Naive thymus-derived CD4-positive, alpha-beta T cell (primary cell): ENCODE results near the gene DQX1. TPM values are rescaled to one million over a fixed set of nuclear protein-coding genes. Genes with fewer than 3 reads are reported as not detected.

ENCODE experiments used
- ATAC-seq: fragments of 150-1000 bp; cut with Tn5 transposase; 2 replicates; pipeline ENCODE4 v1.10.0; 2021; ENCODE audit warnings: mild to moderate bottlenecking, moderate library complexity
- CTCF ChIA-PET: fragments of 350-600 bp; sonication (Branson Sonifier 250); formaldehyde crosslinking; loops from one replicate; lab custom pipeline; 2021; ENCODE audit warnings: antibody characterized with exemption; lab: Charles Lee
- POLR2A ChIA-PET: fragments of 350-600 bp; sonication (Branson Sonifier 250); formaldehyde crosslinking; loops from one replicate; lab custom pipeline; 2021; ENCODE audit warnings: antibody characterized with exemption, inconsistent platforms; lab: Charles Lee
- DNase-seq, 9 donors: peaks; one replicate each; pipeline versions ENCODE4 v3.0.0 to v3.0.0-alpha.2; 2020 to 2022; ENCODE audit warnings: mixed read lengths in 1 of 9
- H3K27ac ChIP-seq: one replicate; pipeline ENCODE4 v1.7.0; 2013; ENCODE audit warnings: mild to moderate bottlenecking, low read depth, low read length, moderate library complexity
- H3K27me3 ChIP-seq, 2 donors: one replicate each; pipeline ENCODE4 v1.7.0; 2013; ENCODE audit warnings: low read length in 2 of 2, mild to moderate bottlenecking in 2 of 2, moderate library complexity in 2 of 2; ENCODE audit not compliant: control insufficient read depth in 2 of 2, insufficient read depth in 2 of 2
- H3K36me3 ChIP-seq, 3 experiments: 1 replicate in 2 of 3; 2 replicates in 1 of 3; pipeline ENCODE4 v1.7.0; 2013; ENCODE audit warnings: low read length in 3 of 3, mild to moderate bottlenecking in 3 of 3, moderate library complexity in 1 of 3; ENCODE audit not compliant: insufficient read depth in 3 of 3, control insufficient read depth in 2 of 3
- H3K4me1 ChIP-seq, 2 donors: one replicate each; pipeline ENCODE4 v1.7.0; 2013; ENCODE audit warnings: low read length in 2 of 2, mild to moderate bottlenecking in 2 of 2, moderate library complexity in 1 of 2; ENCODE audit not compliant: control insufficient read depth in 2 of 2, insufficient read depth in 2 of 2
- H3K4me3 ChIP-seq: 2 replicates; pipeline ENCODE4 v1.7.0; 2013; ENCODE audit warnings: mild to moderate bottlenecking, low read length
- H3K9me3 ChIP-seq, 3 experiments: 1 replicate in 2 of 3; 2 replicates in 1 of 3; pipeline ENCODE4 v1.7.0; 2013; ENCODE audit warnings: low read length in 3 of 3; ENCODE audit not compliant: control insufficient read depth in 2 of 3
- H3K27ac Mint-ChIP-seq, 9 donors: one replicate each; pipeline ENCODE4 v1.8.0; 2020 to 2022; ENCODE audit warnings: mixed read lengths in 9 of 9, mild to moderate bottlenecking in 8 of 9, moderate library complexity in 5 of 9, inconsistent platforms in 2 of 9
- H3K27me3 Mint-ChIP-seq, 5 donors: one replicate each; pipeline ENCODE4 v1.8.0; 2021 to 2022; ENCODE audit warnings: mixed read lengths in 5 of 5, mild to moderate bottlenecking in 1 of 5
- H3K36me3 Mint-ChIP-seq, 5 donors: one replicate each; pipeline ENCODE4 v1.8.0; 2020 to 2022; ENCODE audit warnings: mixed read lengths in 5 of 5, mild to moderate bottlenecking in 3 of 5, inconsistent platforms in 1 of 5
- H3K4me1 Mint-ChIP-seq, 7 donors: one replicate each; pipeline ENCODE4 v1.8.0; 2020 to 2022; ENCODE audit warnings: mixed read lengths in 7 of 7, mild to moderate bottlenecking in 3 of 7, inconsistent platforms in 1 of 7
- H3K4me3 Mint-ChIP-seq, 10 donors: one replicate each; pipeline ENCODE4 v1.8.0; 2020 to 2022; ENCODE audit warnings: mild to moderate bottlenecking in 10 of 10, mixed read lengths in 10 of 10, moderate library complexity in 6 of 10, inconsistent platforms in 2 of 10
- H3K9me3 Mint-ChIP-seq, 11 donors: one replicate each; pipeline ENCODE4 v1.8.0; 2020 to 2022; ENCODE audit warnings: mixed read lengths in 11 of 11, mild to moderate bottlenecking in 4 of 11, inconsistent platforms in 1 of 11, moderate library complexity in 1 of 11
- intact Hi-C, 2 donors: fragments of 100-400 bp; cut with micrococcal nuclease; formaldehyde crosslinking; loops; one replicate each; pipeline ENCODE4 v1.15.1; 2023
- polyA plus RNA-seq, 2 donors: library from polyadenylated mRNA; unstranded; fragments of 300-500 nt; fragmentation: Illumina TruSeq; gene quantifications; one replicate each; pipeline ENCODE4 v1.2.3, GENCODE V29; 2021
- total RNA-seq, 6 experiments: library from RNA in 5 of 6; stranded (reverse) in 5 of 6; gene quantifications; 1 replicate in 5 of 6; 2 replicates in 1 of 6; pipeline ENCODE4 v1.2.3 and lab custom pipeline; 2021 to 2026

DQX1 gene
- total and polyA plus RNA-seq, 7 experiments from 2014 or later, result 0.13 to 0.95 (median 0.59) TPM; not detected in 2

GRCh38 chr2:74551942-74552913, 26.2 kb upstream of the DQX1 start:
- Histone ChIP-seq H3K4me3 (no peak overlapping the region), H3K27ac (no peak overlapping the region), H3K9me3 (no peaks in the 10 kb centered on the region), H3K27me3 (peaks cover 6 to 19% of the 10 kb centered on the region in 2 donors), H3K36me3 (peaks cover 0 to 3% (median 0%) of the 10 kb centered on the region in 3 experiments), H3K4me1 (peaks cover 7 to 23% of the 10 kb centered on the region in 2 donors)
- ATAC-seq (no peak), DNase-seq (no peak)
- Mint-ChIP-seq H3K36me3 (peaks cover 0 to 6% (median 0%) of the 10 kb centered on the region in 5 donors), H3K4me3 (peak overlapping the region; percentile 31 to 89 (median 66)), H3K27me3 (peaks cover 35 to 40% (median 38%) of the 10 kb centered on the region in 5 donors), H3K4me1 (peaks cover 14 to 33% (median 25%) of the 10 kb centered on the region in 7 donors), H3K9me3 (no peaks in the 10 kb centered on the region), H3K27ac (peak overlapping the region; percentile 13 to 89 (median 51))
- intact Hi-C loops, result loop anchor here (5.0 to 10.0 kb wide), 2 partner anchors 100 to 1167 kb away; partner anchors contain the start of genes ALMS1 (in 1 of the 2) and SEMA4F (in 1 of the 2)
- ChIA-PET CTCF (interaction anchor here (0.7 to 1.4 kb wide), 3 partner anchors 11 to 70 kb away, joined by 3 read pairs; partner anchors contain the start of genes AUP1, CCDC142, HTRA2 and TTC31), POLR2A (interaction anchor here (0.9 kb wide), 1 partner anchor 25 kb away, joined by 3 read pairs; no protein-coding TSS in a partner anchor)

GRCh38 chr2:74551530-74551929, 25.5 kb upstream of the DQX1 start:
- no peak overlapping the region for H3K27ac ChIP-seq
- Mint-ChIP-seq H3K27me3 (peaks cover 36 to 43% (median 40%) of the 10 kb centered on the region in 5 donors), H3K4me3 (no peak overlapping the region), H3K9me3 (no peaks in the 10 kb centered on the region), H3K27ac (no peak overlapping the region), H3K36me3 (peaks cover 0 to 6% (median 0%) of the 10 kb centered on the region in 5 donors), H3K4me1 (peaks cover 14 to 32% (median 25%) of the 10 kb centered on the region in 7 donors)
- peaks cover 6 to 19% of the 10 kb centered on the region in 2 donors for H3K27me3 ChIP-seq
- H3K36me3 ChIP-seq, result peaks cover 0 to 3% (median 0%) of the 10 kb centered on the region in 3 experiments
- POLR2A ChIA-PET, result no interaction called here
- CTCF ChIA-PET, result interaction anchor here (0.7 to 1.4 kb wide), 3 partner anchors 11 to 69 kb away, joined by 3 read pairs; partner anchors contain the start of genes AUP1, CCDC142, HTRA2 and TTC31
- no peak overlapping the region for H3K4me3 ChIP-seq
- no peaks in the 10 kb centered on the region for H3K9me3 ChIP-seq
- ATAC-seq (no peak), DNase-seq (no peak)
- peaks cover 7 to 23% of the 10 kb centered on the region in 2 donors for H3K4me1 ChIP-seq
- intact Hi-C loops, result loop anchor here (5.0 to 10.0 kb wide), 2 partner anchors 101 to 1167 kb away; partner anchors contain the start of genes ALMS1 (in 1 of the 2) and SEMA4F (in 1 of the 2)

GRCh38 chr2:74550231-74550630, 24.2 kb upstream of the DQX1 start:
- peak overlapping the region in 8 of 10 donors; percentile 1 to 80 (median 56) for H3K4me3 Mint-ChIP-seq
- intact Hi-C loops, result loop anchor here (5.0 to 10.0 kb wide), 2 partner anchors 102 to 1165 kb away; partner anchors contain the start of genes ALMS1 (in 1 of the 2) and SEMA4F (in 1 of the 2)
- peaks cover 0 to 6% (median 0%) of the 10 kb centered on the region in 5 donors for H3K36me3 Mint-ChIP-seq
- H3K27ac Mint-ChIP-seq, result peak overlapping the region in 1 of 9 donors; percentile 3
- Histone ChIP-seq H3K4me1 (peaks cover 3 to 16% of the 10 kb centered on the region in 2 donors), H3K36me3 (peaks cover 0 to 3% (median 0%) of the 10 kb centered on the region in 3 experiments), H3K9me3 (no peaks in the 10 kb centered on the region), H3K27ac (no peak overlapping the region), H3K27me3 (peaks cover 6 to 19% of the 10 kb centered on the region in 2 donors), H3K4me3 (no peak overlapping the region)
- no peak for ATAC-seq
- CTCF ChIA-PET, result no interaction called here
- H3K27me3 Mint-ChIP-seq, result peaks cover 43 to 54% (median 50%) of the 10 kb centered on the region in 5 donors
- no peak for DNase-seq
- POLR2A ChIA-PET, result interaction anchor here (1.0 kb wide), 1 partner anchor 25 kb away, joined by 3 read pairs; no protein-coding TSS in a partner anchor
- no peaks in the 10 kb centered on the region for H3K9me3 Mint-ChIP-seq
- peaks cover 13 to 22% (median 16%) of the 10 kb centered on the region in 7 donors for H3K4me1 Mint-ChIP-seq

- DNase-seq (peak in 1 of 9 donors; percentile 68), ATAC-seq (peak; percentile 56)
- Mint-ChIP-seq H3K27me3 (peaks cover 43 to 60% (median 54%) of the 10 kb centered on the region in 5 donors), H3K4me3 (peak overlapping the region; percentile 28 to 84 (median 59)), H3K4me1 (peaks cover 12 to 25% (median 14%) of the 10 kb centered on the region in 7 donors), H3K27ac (peak overlapping the region in 1 of 9 donors; percentile 85), H3K9me3 (no peaks in the 10 kb centered on the region), H3K36me3 (peaks cover 0 to 6% (median 0%) of the 10 kb centered on the region in 5 donors)
- intact Hi-C loops, result no loop called here
- Histone ChIP-seq H3K4me1 (peaks cover 3 to 15% of the 10 kb centered on the region in 2 donors), H3K36me3 (no peaks in the 10 kb centered on the region), H3K9me3 (no peaks in the 10 kb centered on the region), H3K4me3 (peak overlapping the region; percentile 39), H3K27ac (no peak overlapping the region), H3K27me3 (peaks cover 6 to 19% of the 10 kb centered on the region in 2 donors)
- ChIA-PET CTCF (no interaction called here), POLR2A (no interaction called here)
These were observed 23.1 kb upstream of the DQX1 start for GRCh38 chr2:74548900-74549826.

GRCh38 chr2:74548285-74548899, 22.4 kb upstream of the DQX1 start:
- peak overlapping the region in 1 of 9 donors; percentile 60 for H3K27ac Mint-ChIP-seq
- peaks cover 43 to 62% (median 56%) of the 10 kb centered on the region in 5 donors for H3K27me3 Mint-ChIP-seq
- Histone ChIP-seq H3K9me3 (no peaks in the 10 kb centered on the region), H3K36me3 (no peaks in the 10 kb centered on the region), H3K27me3 (peaks cover 6 to 19% of the 10 kb centered on the region in 2 donors), H3K4me1 (peaks cover 0 to 13% of the 10 kb centered on the region in 2 donors), H3K27ac (no peak overlapping the region), H3K4me3 (peak overlapping the region; percentile 39)
- DNase-seq (no peak), ATAC-seq (no peak)
- H3K36me3 Mint-ChIP-seq, result peaks cover 0 to 6% (median 0%) of the 10 kb centered on the region in 5 donors
- no peaks in the 10 kb centered on the region for H3K9me3 Mint-ChIP-seq
- peaks cover 11 to 21% (median 14%) of the 10 kb centered on the region in 7 donors for H3K4me1 Mint-ChIP-seq
- H3K4me3 Mint-ChIP-seq, result peak overlapping the region; percentile 61 to 84 (median 78)
- intact Hi-C loops, result no loop called here
- ChIA-PET POLR2A (no interaction called here), CTCF (no interaction called here)
